K562 (cell line): ENCODE data around the gene HIKESHI. TPM values are rescaled to one million over a fixed set of nuclear protein-coding genes. Genes with fewer than 3 reads are reported as not detected.

Source experiments
- ATAC-seq: fragments of 200-7000 bp; cut with Tn5 transposase; 3 replicates; pipeline ENCODE4 v1.9.1; 2020; ENCODE audit warnings: moderate library complexity
- BruUV-seq: library from RNA; stranded (reverse); fragments of 400-500 nt; replicated peaks from 2 replicates; lab custom pipeline; 2021; lab: Mats Ljungman, UMichigan
- CTCF ChIA-PET: fragments of 300-600 bp; formaldehyde crosslinking; extraction: SDS; loops from one replicate; lab custom pipeline; 2021; ENCODE audit warnings: low intra/inter-chr PET ratio; lab: Yijun Ruan, JAX
- POLR2A ChIA-PET: fragments of 300-600, 350-650 bp; sonication (Branson Sonifier 250); formaldehyde crosslinking; extraction: SDS; loops from one replicate; lab custom pipeline; 2021; ENCODE audit warnings: antibody characterized with exemption, inconsistent platforms; lab: Yijun Ruan, JAX
- DNase-seq, 4 experiments: peaks; one replicate each; pipeline versions ENCODE4 v3.0.0 to v3.0.0-alpha.2; 2011 to 2018; ENCODE audit warnings: low spot score in 3 of 4, mixed read lengths in 3 of 4; ENCODE audit errors: extremely low read depth in 1 of 4
- FAIRE-seq: peaks from 2 replicates; lab custom pipeline; 2011; peaks lifted over from hg19 to GRCh38; lab: Jason Lieb, UNC
- H2AFZ ChIP-seq: 2 replicates; pipeline ENCODE4 v1.6.0; 2011; ENCODE audit warnings: low read depth, low read length, control low read depth, inconsistent platforms
- H3K27ac ChIP-seq: fragments of 200-600 bp; 3 replicates; pipeline ENCODE4 v1.8.0; 2011; ENCODE audit warnings: low read depth, mild to moderate bottlenecking, control low read depth, inconsistent platforms, low read length, moderate library complexity, mixed read lengths; ENCODE audit errors: extremely low read depth
- H3K27me3 ChIP-seq, 2 experiments: fragments of 300-600 bp in 1 of 2; 2 replicates in 1 of 2; 3 replicates in 1 of 2; pipeline versions ENCODE4 v1.6.0 to v1.8.0; 2011; ENCODE audit warnings: inconsistent platforms in 2 of 2, low read length in 2 of 2, mild to moderate bottlenecking in 1 of 2, mixed read lengths in 1 of 2, moderate library complexity in 1 of 2; ENCODE audit not compliant: control insufficient read depth in 2 of 2, insufficient read depth in 2 of 2
- H3K36me3 ChIP-seq: fragments of 300-600 bp; 3 replicates; pipeline ENCODE4 v1.8.0; 2011; ENCODE audit warnings: mild to moderate bottlenecking, low read length, inconsistent platforms; ENCODE audit not compliant: control insufficient read depth, insufficient read depth
- H3K4me1 ChIP-seq, 2 experiments: fragments of 200-600 bp in 1 of 2; replicated peaks in 1 of 2; 2 replicates in 1 of 2; 3 replicates in 1 of 2; pipeline versions ENCODE4 v1.5.1 to v1.8.0; 2011; ENCODE audit warnings: inconsistent platforms in 2 of 2, low read length in 2 of 2, mild to moderate bottlenecking in 1 of 2, mixed read lengths in 1 of 2, moderate library complexity in 1 of 2; ENCODE audit not compliant: control insufficient read depth in 2 of 2, insufficient read depth in 2 of 2
- H3K4me2 ChIP-seq: 2 replicates; pipeline ENCODE4 v1.6.1; 2011; ENCODE audit warnings: low read length, control low read depth, inconsistent platforms, mixed read lengths; ENCODE audit not compliant: insufficient read depth
- H3K4me3 ChIP-seq: fragments of 200-600 bp; sonication (generic), shearing (Covaris generic); 2 replicates; pipeline ENCODE4 v1.5.1; 2016; ENCODE audit warnings: control low read depth, inconsistent platforms
- H3K79me2 ChIP-seq: fragments of 200-600 bp; 3 replicates; pipeline ENCODE4 v1.8.0; 2011; ENCODE audit warnings: low read length, inconsistent platforms; ENCODE audit not compliant: control insufficient read depth, insufficient read depth
- H3K9ac ChIP-seq, 2 experiments: 2 replicates each; pipeline versions ENCODE4 v1.6.0 to v1.6.1; 2011; ENCODE audit warnings: low read depth in 2 of 2, low read length in 2 of 2, control low read depth in 1 of 2, inconsistent platforms in 1 of 2, mild to moderate bottlenecking in 1 of 2, mixed read lengths in 1 of 2; ENCODE audit not compliant: insufficient read depth in 1 of 2
- H3K9me1 ChIP-seq: one replicate; pipeline ENCODE4 v1.6.0; 2011; ENCODE audit warnings: inconsistent platforms, mild to moderate bottlenecking, low read length, moderate library complexity; ENCODE audit not compliant: control insufficient read depth, insufficient read depth
- H3K9me3 ChIP-seq: replicated peaks from 2 replicates; pipeline ENCODE4 v1.5.1; 2011; ENCODE audit warnings: low read depth, low read length, inconsistent platforms; ENCODE audit not compliant: control insufficient read depth, insufficient read depth
- H4K20me1 ChIP-seq: replicated peaks from 2 replicates; pipeline ENCODE4 v1.6.1; 2011; ENCODE audit warnings: low read length, inconsistent platforms, mixed read lengths; ENCODE audit not compliant: control insufficient read depth, insufficient read depth
- ARID1B ChIP-seq: fragments of 450-650 bp; IDR thresholded peaks from 2 replicates; pipeline ENCODE4 v1.6.1; 2016; ENCODE audit warnings: antibody characterized with exemption, mild to moderate bottlenecking, inconsistent platforms
- ARNT ChIP-seq, 2 experiments: fragments of 450-650 bp; IDR thresholded peaks; 2 replicates each; pipeline ENCODE4 v1.6.1; 2016; ENCODE audit warnings: mild to moderate bottlenecking in 1 of 2
- HDAC8 ChIP-seq: fragments of 450-650 bp; IDR thresholded peaks from 2 replicates; pipeline ENCODE4 v1.6.1; 2016; ENCODE audit warnings: mild to moderate bottlenecking, missing genetic modification characterization, moderate library complexity, missing compliant biosample characterization
- KAT7 ChIP-seq: sonication (generic); formaldehyde crosslinking; IDR thresholded peaks from 2 replicates; pipeline ENCODE4 v1.8.0; 2022; ENCODE audit warnings: missing genetic modification reagents, mild to moderate bottlenecking, borderline replicate concordance
- NONO ChIP-seq, 2 experiments: fragments of 200-400 bp in 1 of 2; fragments of 450-650 bp in 1 of 2; formaldehyde crosslinking in 1 of 2; IDR thresholded peaks; 2 replicates each; pipeline ENCODE4 v1.6.1; 2017; ENCODE audit warnings: low read depth in 2 of 2, mild to moderate bottlenecking in 2 of 2, moderate library complexity in 2 of 2, low read length in 1 of 2
- NR2C2 ChIP-seq, 2 experiments: fragments of 200-800 bp in 1 of 2; sonication (Bioruptor generic) in 1 of 2; sonication (generic) in 1 of 2; formaldehyde crosslinking in 1 of 2; IDR thresholded peaks; 2 replicates each; pipeline versions ENCODE4 v1.6.1 to v1.8.0; 2016 to 2022; ENCODE audit warnings: mild to moderate bottlenecking in 1 of 2, missing compliant biosample characterization in 1 of 2, missing genetic modification characterization in 1 of 2, missing genetic modification reagents in 1 of 2
- PTBP1 ChIP-seq: fragments of 200-400 bp; formaldehyde crosslinking; IDR thresholded peaks from 2 replicates; pipeline ENCODE4 v1.6.1; 2017; ENCODE audit warnings: low read depth, low read length
- ZNF717 ChIP-seq: fragments of 250-450 bp; sonication (Bioruptor Pico); IDR thresholded peaks from 2 replicates; pipeline ENCODE4 v1.5.0; 2021
- WGBS: fragments of 100-300 bp; shearing (Covaris generic); methylation state at CpG from one replicate; pipeline ENCODE4 v1.1.6; 2016; ENCODE audit warnings: low coverage, mixed read lengths; ENCODE audit not compliant: insufficient coverage; ENCODE audit errors: missing lambda C conversion rate; 5-methylcytosine and 5-hydroxymethylcytosine counted together
- in situ Hi-C: fragments of 300-500 bp; cut with MboI; formaldehyde crosslinking; loops from 4 replicates; pipeline ENCODE4 v1.15.0; 2018; ENCODE audit warnings: inconsistent platforms, mixed read lengths
- intact Hi-C: fragments of 100-400 bp; cut with micrococcal nuclease; formaldehyde crosslinking; loops from 2 replicates; pipeline ENCODE4 v1.14.2; 2022
- polyA plus RNA-seq, 8 experiments: library from polyadenylated mRNA; depleted of rRNA in 4 of 8; stranded (reverse) in 5 of 8; unstranded in 3 of 8; fragments of >200 nt; fragmentation: Nextera tagmentation in 2 of 8; fragmentation: Illumina TruSeq in 1 of 8; extraction: Ambion mirVana in 2 of 8; extraction: Trizol in 1 of 8; gene quantifications; 2 replicates each; pipeline versions ENCODE4 v1.2.1 to v1.2.3, GENCODE V29; 2011 to 2014; ENCODE audit warnings: inconsistent platforms in 1 of 8, missing spikeins in 1 of 8
- total RNA-seq, 7 experiments: library from RNA; depleted of rRNA in 6 of 7; stranded (reverse); fragments of >200 nt in 6 of 7; fragmentation: Illumina TruSeq in 2 of 7; extraction: Trizol in 2 of 7; gene quantifications; 2 replicates each; pipeline versions ENCODE4 v1.2.1 to v1.2.3, GENCODE V29; 2011 to 2021; ENCODE audit warnings: low replicate concordance in 1 of 7

The HIKESHI gene
- total and polyA plus RNA-seq, 9 of the 15 experiments (the other 6 are each of a cell fraction or from before 2014, with no cell fraction given), result 33.2 to 196 (median 62.7) TPM

- ChIA-PET POLR2A (interaction anchor here (1.5 kb wide), 1 partner anchor 9 kb away, joined by 6 read pairs; no protein-coding TSS in a partner anchor), CTCF (no interaction called here)
- H3K4me3 ChIP-seq, result no peak overlapping the region
- no peaks in the 10 kb centered on the region for H3K9me1 ChIP-seq
- no peak overlapping the region for H3K4me2 ChIP-seq
- ATAC-seq, result no peak
- TF ChIP-seq HDAC8 (tag) (no peak), KAT7 (no peak), NONO (IDR thresholded peaks at IDR 0.05; ENCODE audit: low read depth in 2 of 2, low read length in 1 of 2) (no peak), ARID1B (no peak)
- H3K36me3 ChIP-seq, result no peaks in the 10 kb centered on the region
- no TSS peak for BruUV-seq
- no peak overlapping the region for H2AFZ ChIP-seq
- no peaks in the 10 kb centered on the region for H3K4me1 ChIP-seq
- no peaks in the 10 kb centered on the region for H3K9me3 ChIP-seq
- no peak for DNase-seq
- no peaks in the 10 kb centered on the region for H3K79me2 ChIP-seq
- no peak overlapping the region for H3K27ac ChIP-seq
- in situ Hi-C loops, result loop anchor here (5.0 to 10.0 kb wide), 3 partner anchors 357 to 689 kb away; no protein-coding TSS in a partner anchor
- intact Hi-C loops, result loop anchor here (5.0 kb wide), 3 partner anchors 77 to 697 kb away; no protein-coding TSS in a partner anchor
- H3K9ac ChIP-seq, result no peak overlapping the region
- H3K27me3 ChIP-seq, result no peaks in the 10 kb centered on the region
- H4K20me1 ChIP-seq, result no peaks in the 10 kb centered on the region
- FAIRE-seq, result no peak
These were observed 8.0 kb upstream of the HIKESHI start for GRCh38 chr11:86294026-86294425.

DNA sequence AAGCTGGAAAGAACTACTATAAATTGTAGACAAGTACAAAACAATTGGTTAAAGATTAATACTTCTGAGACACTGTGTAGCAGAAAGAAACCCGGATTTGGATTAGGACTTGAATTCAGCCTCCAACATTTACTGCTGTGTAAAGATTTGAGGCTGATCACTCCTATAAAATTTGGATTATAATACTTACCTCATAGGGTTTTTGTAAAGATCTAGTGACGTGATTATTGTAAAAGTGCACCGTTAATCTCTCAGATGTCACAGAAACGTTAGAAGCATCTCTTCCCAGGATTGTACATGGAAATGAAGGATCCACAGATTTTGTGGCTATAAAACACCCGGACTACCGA is 323 bp upstream of the HIKESHI start:
- Histone ChIP-seq H3K4me3 (peak overlapping the region; percentile 79), H3K27me3 (no peaks in the 10 kb centered on the region), H2AFZ (peak overlapping the region; percentile 98), H3K9me3 (no peaks in the 10 kb centered on the region), H3K9me1 (no peaks in the 10 kb centered on the region), H3K79me2 (peaks cover 28% of the 10 kb centered on the region), H4K20me1 (no peaks in the 10 kb centered on the region), H3K36me3 (peaks cover 10% of the 10 kb centered on the region; the same call in 1 of the 3 replicates), H3K27ac (no peak overlapping the region), H3K4me2 (peak overlapping the region; percentile 90), H3K4me1 (no peaks in the 10 kb centered on the region; a peak in 1 of 5 replicates), H3K9ac (peak overlapping the region in 1 of 2 experiments; percentile 85; a peak in 3 of 4 replicates)
- ChIA-PET CTCF (no interaction called here), POLR2A (interaction anchor here (0.5 to 1.2 kb wide), 2 partner anchors 9 to 1284 kb away, joined by 4 to 5 read pairs; no protein-coding TSS in a partner anchor)
- WGBS, result 0% methylated on average over 6 of the region's 6 CpGs
- TF ChIP-seq ZNF717 (CRISPR knock-in tag), result no peak
- no peak for TF ChIP-seq NR2C2 (CRISPR knock-in tag; IDR thresholded peaks at IDR 0.05)
- TF ChIP-seq NR2C2 (tag; IDR thresholded peaks at IDR 0.05), result peak; percentile 96; the same call in 1 of the 2 replicates
- TF ChIP-seq PTBP1, result no peak
- peak in 1 of 2 experiments; percentile 36; a peak in 1 of 4 replicates for TF ChIP-seq ARNT (IDR thresholded peaks at IDR 0.05)
- intact Hi-C loops (no loop called here), in situ Hi-C loops (no loop called here)
- DNase-seq, result no peak
- ATAC-seq, result no peak
- no peak for FAIRE-seq
- no TSS peak for BruUV-seq
